A549 (cell line): ENCODE measurements around the gene UHRF2. TPM values are rescaled to one million over a fixed set of nuclear protein-coding genes. Genes with fewer than 3 reads are reported as not detected.

ENCODE experiments used
- ATAC-seq, 2 experiments: fragments of 200-7000 bp in 1 of 2; fragments of >200 bp in 1 of 2; cut with Nextera tagmentation in 1 of 2; cut with Tn5 transposase in 1 of 2; 3 replicates each; pipeline versions ENCODE4 v1.8.0 to v1.9.1; 2018 to 2020; ENCODE audit warnings: mild to moderate bottlenecking in 1 of 2, moderate library complexity in 1 of 2
- CTCF ChIA-PET: fragments of 300-600 bp; sonication (Branson Sonifier 250); formaldehyde crosslinking; extraction: SDS; loops from one replicate; lab custom pipeline; 2021; ENCODE audit warnings: antibody characterized with exemption, inconsistent platforms; lab: Yijun Ruan, JAX
- POLR2A ChIA-PET: fragments of 350-600 bp; formaldehyde crosslinking; extraction: SDS; loops from one replicate; lab custom pipeline; 2021; ENCODE audit warnings: antibody characterized with exemption, inconsistent platforms; lab: Yijun Ruan, JAX
- DNase-seq, 2 experiments: peaks; one replicate each; pipeline versions ENCODE4 v3.0.0 to v3.0.0-alpha.2; 2011 to 2016; ENCODE audit warnings: low read depth in 1 of 2, low spot score in 1 of 2
- FAIRE-seq: peaks from 2 replicates; lab custom pipeline; 2011; peaks lifted over from hg19 to GRCh38; lab: Jason Lieb, UNC
- H3K27ac ChIP-seq, 2 experiments: fragments of >200 bp; sonication (Bioruptor Twin); formaldehyde crosslinking; 3 replicates each; pipeline ENCODE4 v1.5.1; 2016 to 2017
- H3K4me1 ChIP-seq: fragments of >200 bp; sonication (Bioruptor Twin); formaldehyde crosslinking; 3 replicates; pipeline ENCODE4 v1.6.1; 2016
- H3K4me2 ChIP-seq: fragments of >200 bp; sonication (Bioruptor Twin); formaldehyde crosslinking; 3 replicates; pipeline ENCODE4 v1.6.1; 2016
- H3K4me3 ChIP-seq: fragments of >200 bp; sonication (Bioruptor Twin); formaldehyde crosslinking; 3 replicates; pipeline ENCODE4 v1.5.1; 2016
- H3K9me3 ChIP-seq: fragments of >200 bp; sonication (Bioruptor Twin); formaldehyde crosslinking; 3 replicates; pipeline ENCODE4 v1.6.1; 2016
- BHLHE40 ChIP-seq: IDR thresholded peaks from 2 replicates; pipeline ENCODE4 v1.6.1; 2012; ENCODE audit warnings: low read depth, low read length, inconsistent platforms
- CBX2 ChIP-seq: fragments of 200-600 bp; sonication (generic); IDR thresholded peaks from 2 replicates; pipeline ENCODE4 v1.6.1; 2016; ENCODE audit warnings: low read depth, mild to moderate bottlenecking, borderline replicate concordance
- CHD4 ChIP-seq: fragments of 200-600 bp; sonication (generic); IDR thresholded peaks from 2 replicates; pipeline ENCODE4 v1.6.1; 2016; ENCODE audit warnings: antibody characterized with exemption, mild to moderate bottlenecking, borderline replicate concordance
- EHMT2 ChIP-seq: fragments of 200-600 bp; sonication (generic); IDR thresholded peaks from 2 replicates; pipeline ENCODE4 v1.6.1; 2016; ENCODE audit warnings: antibody characterized with exemption, low read depth, mild to moderate bottlenecking, moderate library complexity
- EP300 ChIP-seq, 2 experiments: fragments of >200 bp; sonication (Bioruptor Twin); formaldehyde crosslinking; IDR thresholded peaks; 2 replicates in 1 of 2; 3 replicates in 1 of 2; pipeline ENCODE4 v1.6.1; 2016 to 2017
- ESRRA ChIP-seq: fragments of 150-350 bp; IDR thresholded peaks from 2 replicates; pipeline ENCODE4 v1.6.1; 2014; ENCODE audit warnings: mild to moderate bottlenecking, low read length, borderline replicate concordance
- FOSB ChIP-seq: fragments of 250-450 bp; sonication (Bioruptor Pico); IDR thresholded peaks from 2 replicates; pipeline ENCODE4 v1.5.0; 2020; ENCODE audit warnings: mild to moderate bottlenecking, moderate library complexity
- FOXS1 ChIP-seq: fragments of 250-450 bp; sonication (Bioruptor Pico); IDR thresholded peaks from 2 replicates; pipeline ENCODE4 v1.5.0; 2020; ENCODE audit warnings: mild to moderate bottlenecking, moderate library complexity
- HOXA7 ChIP-seq: fragments of 250-450 bp; sonication (Bioruptor Pico); IDR thresholded peaks from 2 replicates; pipeline ENCODE4 v1.5.0; 2020; ENCODE audit warnings: mild to moderate bottlenecking, moderate library complexity
- HOXB13 ChIP-seq: fragments of 250-450 bp; sonication (Bioruptor Pico); IDR thresholded peaks from 2 replicates; pipeline ENCODE4 v1.5.0; 2020; ENCODE audit warnings: low read depth, mild to moderate bottlenecking, moderate library complexity
- KDM1A ChIP-seq: fragments of 200-600 bp; sonication (generic); IDR thresholded peaks from 2 replicates; pipeline ENCODE4 v1.6.1; 2016; ENCODE audit warnings: low read depth, mild to moderate bottlenecking
- MAZ ChIP-seq: fragments of 150-350 bp; IDR thresholded peaks from 2 replicates; pipeline ENCODE4 v1.6.1; 2014; ENCODE audit warnings: antibody characterized with exemption, low read depth, low read length, borderline replicate concordance
- MYC ChIP-seq: IDR thresholded peaks from 2 replicates; pipeline ENCODE4 v1.6.1; 2012; ENCODE audit warnings: mild to moderate bottlenecking, inconsistent platforms, low read length, improper control_type of control experiment, borderline replicate concordance
- NPAS2 ChIP-seq: fragments of 250-450 bp; sonication (Bioruptor Pico); IDR thresholded peaks from 2 replicates; pipeline ENCODE4 v1.8.0; 2022; ENCODE audit warnings: mild to moderate bottlenecking, moderate library complexity, borderline replicate concordance
- NR3C1 ChIP-seq: fragments of >200 bp; sonication (Bioruptor Twin); formaldehyde crosslinking; IDR thresholded peaks from 3 replicates; pipeline ENCODE4 v1.6.1; 2017
- RAD21 ChIP-seq, 2 experiments: fragments of >200 bp in 1 of 2; sonication (Bioruptor Twin) in 1 of 2; formaldehyde crosslinking in 1 of 2; IDR thresholded peaks in 1 of 2; conservative IDR thresholded peaks in 1 of 2; 2 replicates in 1 of 2; 3 replicates in 1 of 2; pipeline ENCODE4 v1.6.1; 2012 to 2018; ENCODE audit warnings: inconsistent platforms in 1 of 2
- RARB ChIP-seq: fragments of 250-450 bp; sonication (Bioruptor Pico); IDR thresholded peaks from 2 replicates; pipeline ENCODE4 v1.8.0; 2021; ENCODE audit warnings: mild to moderate bottlenecking, moderate library complexity
- REST ChIP-seq: fragments of 200-600 bp; sonication (generic); IDR thresholded peaks from 2 replicates; pipeline ENCODE4 v1.6.1; 2016; ENCODE audit warnings: antibody characterized with exemption, mild to moderate bottlenecking, moderate library complexity
- RFX5 ChIP-seq: fragments of 450-650 bp; IDR thresholded peaks from 2 replicates; pipeline ENCODE4 v1.7.1; 2014; ENCODE audit warnings: antibody characterized with exemption, mild to moderate bottlenecking, moderate library complexity
- RNF2 ChIP-seq: fragments of 200-600 bp; sonication (generic); IDR thresholded peaks from 2 replicates; pipeline ENCODE4 v1.6.1; 2016; ENCODE audit warnings: low read depth, mild to moderate bottlenecking, antibody characterized with exemption, moderate library complexity, borderline replicate concordance
- SMC3 ChIP-seq: fragments of >200 bp; sonication (Bioruptor Twin); formaldehyde crosslinking; IDR thresholded peaks from 3 replicates; pipeline ENCODE4 v1.6.1; 2018; ENCODE audit warnings: inconsistent platforms
- SREBF2 ChIP-seq: fragments of 450-650 bp; IDR thresholded peaks from 2 replicates; pipeline ENCODE4 v1.6.1; 2014; ENCODE audit warnings: mild to moderate bottlenecking, moderate library complexity
- USF2 ChIP-seq: fragments of 450-650 bp; IDR thresholded peaks from 2 replicates; pipeline ENCODE4 v1.6.1; 2014; ENCODE audit warnings: antibody characterized with exemption
- ZFP36 ChIP-seq: fragments of 450-650 bp; IDR thresholded peaks from 2 replicates; pipeline ENCODE4 v1.6.1; 2014; ENCODE audit warnings: borderline replicate concordance; ENCODE audit not compliant: partially characterized antibody
- ZSCAN20 ChIP-seq: fragments of 250-450 bp; sonication (Bioruptor Pico); IDR thresholded peaks from 2 replicates; pipeline ENCODE4 v1.8.0; 2022; ENCODE audit warnings: mild to moderate bottlenecking, moderate library complexity
- WGBS: methylation state at CpG from one replicate; pipeline ENCODE4 v1.1.6; 2017; ENCODE audit errors: missing lambda C conversion rate; 5-methylcytosine and 5-hydroxymethylcytosine counted together
- polyA plus RNA-seq, 4 experiments: library from polyadenylated mRNA; depleted of rRNA in 3 of 4; stranded (reverse); fragments of >200 nt; fragmentation: RNase III in 1 of 4; extraction: RNeasy Plus Mini Kit Qiagen cat#74134 plus additional on column Dnase treatment in 1 of 4; gene quantifications; 2 replicates in 3 of 4; 3 replicates in 1 of 4; pipeline ENCODE4 v1.2.3, GENCODE V29; 2011 to 2017
- TF ChIP-seq, protein P1 (sequence below): fragments of >200 bp; sonication (Bioruptor Twin); formaldehyde crosslinking; IDR thresholded peaks from 3 replicates; pipeline ENCODE4 v1.5.1; 2016
- TF ChIP-seq, protein P2 (sequence below): fragments of >200 bp; sonication (Bioruptor Twin); formaldehyde crosslinking; IDR thresholded peaks from 2 replicates; pipeline ENCODE4 v1.6.1; 2016
- TF ChIP-seq, protein P3 (sequence below): fragments of 250-450 bp; sonication (Bioruptor Pico); IDR thresholded peaks from 2 replicates; pipeline ENCODE4 v1.5.0; 2021; ENCODE audit warnings: mild to moderate bottlenecking, moderate library complexity, borderline replicate concordance

The UHRF2 gene
- polyA plus RNA-seq, 2 of the 4 experiments (the other 2 are of a cell fraction): 28.6 to 74.3 TPM

GRCh38 chr9:6506571-6506970 lies 93.6 kb downstream of the UHRF2 start:
- WGBS: 86% methylated on average over 2 of the region's 2 CpGs
- no peak for DNase-seq
- POLR2A ChIA-PET: no interaction called here
- no peak for FAIRE-seq
- H3K27ac ChIP-seq: no peak overlapping the region
- H3K4me2 ChIP-seq: no peak overlapping the region
- no peak overlapping the region for H3K4me3 ChIP-seq
- ATAC-seq: no peak
- TF ChIP-seq EHMT2: no peak
- no peak for TF ChIP-seq MAZ
- TF ChIP-seq NR3C1: no peak
- TF ChIP-seq RARB (CRISPR knock-in tag): no peak
- no peak for TF ChIP-seq SMC3
- TF ChIP-seq CHD4: no peak
- no peak for TF ChIP-seq HOXB13 (CRISPR knock-in tag)
- TF ChIP-seq ESRRA: no peak
- TF ChIP-seq SREBF2: no peak
- no peak for TF ChIP-seq ZSCAN20 (CRISPR knock-in tag)
- no peak for TF ChIP-seq KDM1A
- no peak for TF ChIP-seq HOXA7 (CRISPR knock-in tag)
- H3K9me3 ChIP-seq: no peaks in the 10 kb centered on the region
- CTCF ChIA-PET: interaction anchor here (0.7 to 1.2 kb wide), 2 partner anchors 11 to 19 kb away, joined by 3 to 4 read pairs; no protein-coding TSS in a partner anchor
- peaks cover 18% of the 10 kb centered on the region for H3K4me1 ChIP-seq

DNA sequence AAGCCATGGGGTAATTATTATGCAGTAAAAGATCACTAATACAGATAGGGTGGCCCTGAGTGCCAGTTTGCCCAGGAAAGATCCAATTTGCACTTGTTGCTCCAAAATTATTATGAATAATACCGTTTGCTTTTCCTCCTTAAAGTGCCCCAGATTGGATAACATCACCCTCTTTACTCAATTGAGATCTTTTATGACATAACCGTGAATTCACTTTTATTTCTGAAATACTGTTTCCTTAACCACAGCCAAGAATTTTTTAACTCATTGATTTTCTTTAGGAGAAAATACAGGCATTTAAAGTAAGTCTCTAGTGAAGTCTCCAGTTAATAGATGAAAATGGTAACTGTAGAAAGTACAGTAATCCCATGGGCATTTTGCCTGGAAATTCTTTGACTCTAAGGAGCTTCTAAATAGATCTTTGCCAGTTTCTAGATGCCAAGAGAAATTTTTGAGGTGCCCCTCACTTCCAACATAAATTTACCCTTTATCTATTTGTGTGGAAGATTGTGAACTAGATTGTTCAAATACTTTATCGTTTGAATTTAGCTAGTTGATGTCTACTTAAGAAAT lies 99.2 kb downstream of the UHRF2 start:
- ChIA-PET POLR2A (no interaction called here), CTCF (interaction anchor here (0.6 to 1.5 kb wide), 4 partner anchors 10 to 35 kb away, joined by 3 read pairs; no protein-coding TSS in a partner anchor)
- H3K9me3 ChIP-seq: no peaks in the 10 kb centered on the region
- H3K4me1 ChIP-seq: no peaks in the 10 kb centered on the region
- H3K4me3 ChIP-seq: no peak overlapping the region
- DNase-seq (no peak), FAIRE-seq (no peak), ATAC-seq (no peak)
- no peak overlapping the region for H3K27ac ChIP-seq
- WGBS: 65% methylated on average over 3 of the region's 3 CpGs
- no peak overlapping the region for H3K4me2 ChIP-seq
- no peak for TF ChIP-seq CBX2
- TF ChIP-seq ZFP36: no peak
- no peak for TF ChIP-seq RFX5
- TF ChIP-seq HOXB13 (CRISPR knock-in tag): no peak
- no peak for TF ChIP-seq EHMT2
- no peak for TF ChIP-seq EP300 (IDR thresholded peaks at IDR 0.05)
- TF ChIP-seq USF2: no peak
- TF ChIP-seq, protein P1, sequence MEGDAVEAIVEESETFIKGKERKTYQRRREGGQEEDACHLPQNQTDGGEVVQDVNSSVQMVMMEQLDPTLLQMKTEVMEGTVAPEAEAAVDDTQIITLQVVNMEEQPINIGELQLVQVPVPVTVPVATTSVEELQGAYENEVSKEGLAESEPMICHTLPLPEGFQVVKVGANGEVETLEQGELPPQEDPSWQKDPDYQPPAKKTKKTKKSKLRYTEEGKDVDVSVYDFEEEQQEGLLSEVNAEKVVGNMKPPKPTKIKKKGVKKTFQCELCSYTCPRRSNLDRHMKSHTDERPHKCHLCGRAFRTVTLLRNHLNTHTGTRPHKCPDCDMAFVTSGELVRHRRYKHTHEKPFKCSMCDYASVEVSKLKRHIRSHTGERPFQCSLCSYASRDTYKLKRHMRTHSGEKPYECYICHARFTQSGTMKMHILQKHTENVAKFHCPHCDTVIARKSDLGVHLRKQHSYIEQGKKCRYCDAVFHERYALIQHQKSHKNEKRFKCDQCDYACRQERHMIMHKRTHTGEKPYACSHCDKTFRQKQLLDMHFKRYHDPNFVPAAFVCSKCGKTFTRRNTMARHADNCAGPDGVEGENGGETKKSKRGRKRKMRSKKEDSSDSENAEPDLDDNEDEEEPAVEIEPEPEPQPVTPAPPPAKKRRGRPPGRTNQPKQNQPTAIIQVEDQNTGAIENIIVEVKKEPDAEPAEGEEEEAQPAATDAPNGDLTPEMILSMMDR: no peak
- no peak for TF ChIP-seq RNF2
- TF ChIP-seq, protein P2, sequence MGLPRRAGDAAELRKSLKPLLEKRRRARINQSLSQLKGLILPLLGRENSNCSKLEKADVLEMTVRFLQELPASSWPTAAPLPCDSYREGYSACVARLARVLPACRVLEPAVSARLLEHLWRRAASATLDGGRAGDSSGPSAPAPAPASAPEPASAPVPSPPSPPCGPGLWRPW: no peak
- TF ChIP-seq RAD21 (conservative IDR thresholded peaks at IDR 0.05 in 1 of 2, IDR thresholded peaks at IDR 0.05 in 1 of 2): no peak
- TF ChIP-seq, protein P3, sequence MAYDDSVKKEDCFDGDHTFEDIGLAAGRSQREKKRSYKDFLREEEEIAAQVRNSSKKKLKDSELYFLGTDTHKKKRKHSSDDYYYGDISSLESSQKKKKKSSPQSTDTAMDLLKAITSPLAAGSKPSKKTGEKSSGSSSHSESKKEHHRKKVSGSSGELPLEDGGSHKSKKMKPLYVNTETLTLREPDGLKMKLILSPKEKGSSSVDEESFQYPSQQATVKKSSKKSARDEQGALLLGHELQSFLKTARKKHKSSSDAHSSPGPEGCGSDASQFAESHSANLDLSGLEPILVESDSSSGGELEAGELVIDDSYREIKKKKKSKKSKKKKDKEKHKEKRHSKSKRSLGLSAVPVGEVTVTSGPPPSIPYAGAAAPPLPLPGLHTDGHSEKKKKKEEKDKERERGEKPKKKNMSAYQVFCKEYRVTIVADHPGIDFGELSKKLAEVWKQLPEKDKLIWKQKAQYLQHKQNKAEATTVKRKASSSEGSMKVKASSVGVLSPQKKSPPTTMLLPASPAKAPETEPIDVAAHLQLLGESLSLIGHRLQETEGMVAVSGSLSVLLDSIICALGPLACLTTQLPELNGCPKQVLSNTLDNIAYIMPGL (CRISPR knock-in tag): no peak
- no peak for TF ChIP-seq FOSB (CRISPR knock-in tag)
- no peak for TF ChIP-seq MYC
- TF ChIP-seq BHLHE40: no peak
- no peak for TF ChIP-seq REST
- TF ChIP-seq NPAS2: no peak
- no peak for TF ChIP-seq FOXS1 (CRISPR knock-in tag)
- TF ChIP-seq, all 56 proteins: peak for 0
